GM18909 (cell line): ENCODE measurements around the gene RNF175.
A peak's percentile ranks its signal among the peaks of the same experiment; 100 is the strongest.

Experiments
- ATAC-seq: cut with Tn5 transposase; IDR thresholded peaks from one replicate; pipeline ENCODE4 v1.9.1; 2021; ENCODE audit warnings: mild to moderate bottlenecking; ENCODE audit not compliant: unreplicated experiment, poor library complexity

The RNF175 gene

GRCh38 chr4:153759407-153760316 is at the start of gene RNF175:
TSS of gene RNF175 (minus strand) at chr4:153760024. CDS start at chr4:153759862, 162 bp downstream.
- no peak for ATAC-seq

- peak; percentile 81 for ATAC-seq
Measured at GRCh38 chr4:153809307-153809706, 49.5 kb upstream of the RNF175 start.

DNA sequence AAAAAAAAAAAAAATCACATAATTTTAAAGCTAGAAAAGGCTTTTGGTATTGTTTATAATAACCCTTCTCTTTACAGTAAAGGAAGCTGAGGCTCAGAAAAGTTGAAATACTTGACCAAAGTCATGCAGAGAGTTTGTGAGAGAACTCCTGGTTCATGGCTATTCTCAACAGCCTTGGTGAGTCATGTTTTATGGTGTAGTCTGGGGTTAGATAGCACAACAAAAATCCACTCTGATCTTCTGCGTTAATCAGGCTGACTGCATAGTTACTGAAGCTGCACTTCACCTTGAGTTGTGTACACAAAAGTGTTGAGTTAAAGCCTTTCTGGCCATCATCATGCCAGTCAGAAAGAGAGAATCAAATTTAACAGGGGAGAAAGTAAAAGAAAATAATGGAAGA is 48.4 kb upstream of the RNF175 start:
- no peak for ATAC-seq

- no peak for ATAC-seq
Measured at GRCh38 chr4:153806073-153806472, 46.2 kb upstream of the RNF175 start.

- ATAC-seq, result no peak
Measured at GRCh38 chr4:153804722-153805121, 44.9 kb upstream of the RNF175 start.

GRCh38 chr4:153799694-153800074 is 39.9 kb upstream of the RNF175 start:
- no peak for ATAC-seq

- ATAC-seq, result no peak
Measured at GRCh38 chr4:153798901-153799693, 39.3 kb upstream of the RNF175 start.

DNA sequence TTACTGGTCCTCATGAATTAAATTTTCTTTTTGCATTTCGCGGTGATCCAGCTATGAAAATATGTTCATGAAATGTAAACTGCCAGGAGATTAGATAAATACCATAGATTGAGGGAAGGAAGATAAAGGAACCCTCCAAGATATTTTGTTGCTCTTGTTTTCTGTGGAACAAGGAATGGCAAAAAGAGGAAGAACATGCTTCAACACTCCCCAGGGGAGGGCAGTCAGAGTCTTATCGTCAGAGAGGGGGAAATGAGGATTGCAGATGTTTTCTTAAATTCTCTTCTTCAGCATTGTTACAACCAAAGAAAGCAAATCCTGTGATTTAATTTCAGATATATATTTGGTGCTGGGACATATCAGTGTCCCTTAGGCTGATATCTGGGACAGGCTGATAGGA is 38.6 kb upstream of the RNF175 start:
- ATAC-seq, result no peak

GRCh38 chr4:153794006-153794405 is 34.2 kb upstream of the RNF175 start:
- ATAC-seq, result no peak

DNA sequence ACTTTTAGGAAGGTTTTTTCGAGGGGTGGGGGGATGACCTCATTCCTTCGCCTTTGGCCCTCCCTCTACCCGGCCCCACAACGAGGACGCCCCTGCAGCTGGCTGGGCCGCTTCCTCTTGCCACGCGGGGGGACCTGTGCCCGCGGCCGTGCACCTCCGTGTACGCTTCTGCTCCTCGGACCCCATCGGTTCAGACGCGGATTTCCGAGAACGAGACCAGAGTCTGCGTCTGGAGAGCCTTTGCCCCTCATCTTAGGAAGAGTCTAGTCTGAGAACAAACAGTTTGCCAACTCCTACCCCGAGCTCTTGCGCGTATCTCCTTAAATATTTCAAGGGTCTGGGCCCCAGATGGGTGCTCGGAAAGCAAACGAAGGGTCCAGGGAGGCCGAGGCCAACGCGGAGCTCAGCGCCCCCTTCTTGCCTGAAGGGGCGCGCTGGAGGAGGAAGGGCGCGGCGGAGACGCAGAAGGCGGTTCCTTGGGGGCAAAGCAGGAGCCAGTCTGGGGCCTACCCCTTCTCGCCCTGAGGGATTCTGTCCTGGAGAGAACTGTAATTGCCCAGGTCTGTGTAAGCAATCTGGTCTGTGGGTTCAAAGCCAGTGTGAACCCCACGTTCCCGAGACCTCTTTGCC is 32.9 kb upstream of the RNF175 start:
- no peak for ATAC-seq

GRCh38 chr4:153791746-153792617 is 32.2 kb upstream of the RNF175 start:
- peak; percentile 42 for ATAC-seq

DNA sequence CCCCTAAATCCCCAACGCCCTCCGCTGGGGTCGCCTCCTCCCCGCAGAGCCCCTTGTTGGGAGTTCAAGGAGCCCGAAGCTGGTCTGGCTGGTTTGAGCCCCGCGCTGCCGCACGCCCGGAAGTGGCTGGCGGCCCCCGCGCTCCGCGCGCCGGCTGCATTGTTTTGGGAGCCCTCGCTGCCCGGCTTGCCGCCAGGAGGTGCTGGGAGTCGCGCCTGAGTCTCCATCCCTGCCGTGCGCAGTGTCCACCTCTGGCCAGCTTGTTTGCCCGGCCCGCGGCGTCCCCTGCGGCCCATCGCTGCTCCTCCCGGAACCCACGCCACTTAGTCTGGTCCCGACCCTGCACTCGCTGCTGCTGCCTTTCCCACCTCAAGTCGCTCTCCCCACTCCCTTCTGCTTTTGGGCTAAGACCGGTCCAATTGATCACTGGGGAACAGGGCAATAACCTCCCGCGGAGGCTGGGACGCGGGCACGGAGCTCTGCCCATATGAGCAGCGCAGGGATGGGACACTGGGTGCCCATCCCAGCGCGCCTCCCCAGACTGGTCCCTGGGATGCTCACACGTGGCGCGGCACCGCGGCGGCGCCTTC is 31.2 kb upstream of the RNF175 start:
- peak; percentile 54 for ATAC-seq

DNA sequence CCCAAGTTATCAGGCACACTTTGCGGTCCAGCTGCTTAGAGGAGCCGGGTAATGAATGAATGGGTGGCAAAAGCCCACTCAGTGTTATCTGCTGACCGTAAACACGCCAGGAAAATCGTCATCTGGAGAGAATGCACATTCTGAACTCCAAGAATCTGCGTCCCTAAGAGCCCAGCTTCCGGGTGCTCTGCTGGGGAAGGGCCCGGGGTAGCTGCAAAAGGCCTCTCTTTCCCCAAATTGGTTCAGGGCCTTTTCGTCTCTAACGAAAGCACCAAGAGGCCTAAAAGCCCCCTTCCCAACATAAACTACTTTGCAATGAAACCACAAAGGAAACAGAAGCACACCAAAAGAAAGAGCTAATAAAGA is 30.7 kb upstream of the RNF175 start:
- no peak for ATAC-seq

DNA sequence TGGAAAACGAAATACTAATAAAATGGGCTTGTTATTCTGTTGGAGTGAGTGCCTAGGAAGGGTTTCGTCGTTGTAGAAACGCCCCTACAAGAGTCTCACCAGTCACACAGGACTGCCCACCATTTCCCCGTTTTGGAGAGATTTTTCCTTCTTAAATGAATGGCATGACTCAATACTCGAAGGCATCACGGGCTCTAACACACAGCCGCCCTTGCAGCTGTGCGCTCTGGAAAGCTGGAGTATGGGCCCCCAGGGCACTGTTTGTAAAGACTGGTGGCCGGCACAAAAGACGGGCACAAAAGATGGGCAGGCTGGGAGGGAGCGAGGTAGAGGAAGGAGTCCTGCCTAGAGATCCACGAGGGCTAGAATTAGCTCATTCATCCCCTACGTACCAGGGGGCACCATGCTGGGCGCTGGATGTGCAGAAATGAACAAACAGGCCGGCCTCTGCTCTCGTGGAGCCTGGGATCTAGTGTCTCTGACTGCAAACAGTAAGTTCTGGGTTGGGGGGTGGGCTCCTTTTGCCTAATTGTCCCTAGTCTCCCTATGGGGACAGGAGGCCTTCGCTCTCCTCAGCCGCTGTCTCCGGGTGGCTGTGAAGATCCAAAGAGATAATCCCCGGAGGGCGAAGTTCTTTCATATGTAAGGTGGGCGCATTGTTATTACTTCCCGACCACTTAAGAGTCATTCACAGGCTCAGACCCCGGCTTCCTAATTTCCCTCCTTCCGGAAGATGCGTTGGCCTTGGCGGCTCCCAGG is 30.1 kb upstream of the RNF175 start:
- no peak for ATAC-seq

- ATAC-seq, result no peak
Measured at GRCh38 chr4:153788413-153789276, 28.8 kb upstream of the RNF175 start, which contains the start of gene SFRP2. TSS of gene SFRP2 (minus strand) at chr4:153789083. CDS start at chr4:153788835, 248 bp downstream.

- no peak for ATAC-seq
Measured at GRCh38 chr4:153788051-153788412, 28.2 kb upstream of the RNF175 start.

- ATAC-seq, result no peak
Measured at GRCh38 chr4:153787575-153787974, 27.8 kb upstream of the RNF175 start.

DNA sequence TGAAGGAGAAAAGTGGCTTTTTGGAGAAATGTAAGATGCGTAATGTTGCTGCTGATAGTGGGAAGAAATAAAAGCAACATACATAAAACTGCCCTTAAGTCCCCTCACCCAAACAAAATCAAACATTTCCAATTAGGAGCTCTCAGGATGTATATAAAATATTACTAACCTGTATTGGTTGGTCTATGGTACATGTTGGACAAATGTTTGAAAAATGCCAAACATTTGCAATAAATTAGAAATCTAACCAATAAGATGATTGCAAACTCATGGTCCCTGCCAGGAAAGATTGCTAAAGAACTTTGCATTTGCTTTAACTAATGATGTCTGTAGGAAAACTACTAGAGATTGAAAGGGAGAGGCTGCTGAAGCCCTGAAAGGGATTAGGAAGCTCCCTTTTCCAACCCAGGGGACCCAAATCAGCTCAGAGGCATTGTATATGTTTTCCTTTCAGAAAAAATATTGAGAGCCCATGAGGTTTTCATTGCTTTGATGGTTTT is 27.3 kb upstream of the RNF175 start:
- no peak for ATAC-seq
